ENCODE data around the gene METTL13.
A peak's percentile ranks its signal among the peaks of the same experiment; 100 is the strongest.

METTL13 gene, protein sequence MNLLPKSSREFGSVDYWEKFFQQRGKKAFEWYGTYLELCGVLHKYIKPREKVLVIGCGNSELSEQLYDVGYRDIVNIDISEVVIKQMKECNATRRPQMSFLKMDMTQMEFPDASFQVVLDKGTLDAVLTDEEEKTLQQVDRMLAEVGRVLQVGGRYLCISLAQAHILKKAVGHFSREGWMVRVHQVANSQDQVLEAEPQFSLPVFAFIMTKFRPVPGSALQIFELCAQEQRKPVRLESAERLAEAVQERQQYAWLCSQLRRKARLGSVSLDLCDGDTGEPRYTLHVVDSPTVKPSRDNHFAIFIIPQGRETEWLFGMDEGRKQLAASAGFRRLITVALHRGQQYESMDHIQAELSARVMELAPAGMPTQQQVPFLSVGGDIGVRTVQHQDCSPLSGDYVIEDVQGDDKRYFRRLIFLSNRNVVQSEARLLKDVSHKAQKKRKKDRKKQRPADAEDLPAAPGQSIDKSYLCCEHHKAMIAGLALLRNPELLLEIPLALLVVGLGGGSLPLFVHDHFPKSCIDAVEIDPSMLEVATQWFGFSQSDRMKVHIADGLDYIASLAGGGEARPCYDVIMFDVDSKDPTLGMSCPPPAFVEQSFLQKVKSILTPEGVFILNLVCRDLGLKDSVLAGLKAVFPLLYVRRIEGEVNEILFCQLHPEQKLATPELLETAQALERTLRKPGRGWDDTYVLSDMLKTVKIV

DNA sequence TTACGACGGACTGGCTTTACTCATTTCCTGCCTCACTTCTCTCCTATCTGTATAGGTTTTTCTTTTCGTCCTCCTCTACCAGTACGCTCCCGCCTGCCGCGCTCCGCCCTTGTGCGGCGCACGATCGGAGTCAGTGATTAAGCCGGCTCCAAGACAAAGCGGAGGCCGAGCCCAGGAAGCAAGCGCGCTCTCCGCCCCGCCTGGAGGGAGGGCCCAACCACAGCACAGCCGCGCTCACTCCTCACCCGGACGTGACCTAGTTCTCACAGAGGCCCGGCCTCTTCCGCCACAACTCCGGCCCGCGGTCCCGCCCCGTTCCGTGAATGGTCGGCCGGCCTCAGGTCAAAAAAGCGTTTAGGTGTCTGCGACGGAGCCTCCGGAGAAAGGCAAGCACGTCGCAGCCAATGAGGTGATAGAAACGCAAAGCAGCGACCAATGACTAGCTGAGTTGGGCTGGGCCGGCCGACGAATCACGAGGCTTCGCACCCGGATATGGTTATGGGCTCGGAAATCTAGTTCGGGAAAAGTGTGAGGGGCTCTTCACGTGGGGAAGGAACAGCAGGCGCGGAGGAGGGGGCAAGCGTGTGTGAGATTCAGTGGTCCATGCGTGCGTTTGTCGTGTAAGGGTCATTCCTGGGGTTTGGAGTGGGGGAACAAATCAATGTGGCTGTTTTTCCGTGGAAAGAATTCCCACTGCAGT lies at the start of gene METTL13:
TSS of gene METTL13 (plus strand) at position 485 of the 700 bp plus-strand sequence. CDS start 308 bp downstream, outside the sequence.
- peak; percentile 99 for DNase-seq

GRCh38 chr1:171736196-171736595 lies 45.3 kb upstream of the METTL13 start:
- DNase-seq, result no peak

DNA sequence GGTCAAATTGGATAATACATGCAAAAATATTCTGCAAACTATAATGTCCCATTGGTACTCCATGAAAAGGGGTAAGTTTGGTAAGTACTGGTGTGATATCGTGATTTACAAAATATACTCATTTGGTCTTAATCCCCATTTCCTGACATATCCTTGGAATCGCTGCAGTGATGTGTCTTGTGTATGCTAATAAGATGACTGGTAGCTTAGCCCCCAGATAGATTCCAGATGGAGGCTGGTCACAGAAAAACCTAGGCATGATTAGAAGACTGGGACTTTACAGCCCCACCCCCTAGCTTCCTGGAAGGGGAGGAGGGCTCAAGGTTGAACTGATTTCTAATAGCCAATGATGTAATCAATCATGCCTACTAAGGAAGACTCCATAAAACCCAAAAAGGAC lies 42.5 kb upstream of the METTL13 start:
- DNase-seq, result no peak

- DNase-seq, result no peak
Observed at GRCh38 chr1:171739656-171740055, 41.8 kb upstream of the METTL13 start.

DNA sequence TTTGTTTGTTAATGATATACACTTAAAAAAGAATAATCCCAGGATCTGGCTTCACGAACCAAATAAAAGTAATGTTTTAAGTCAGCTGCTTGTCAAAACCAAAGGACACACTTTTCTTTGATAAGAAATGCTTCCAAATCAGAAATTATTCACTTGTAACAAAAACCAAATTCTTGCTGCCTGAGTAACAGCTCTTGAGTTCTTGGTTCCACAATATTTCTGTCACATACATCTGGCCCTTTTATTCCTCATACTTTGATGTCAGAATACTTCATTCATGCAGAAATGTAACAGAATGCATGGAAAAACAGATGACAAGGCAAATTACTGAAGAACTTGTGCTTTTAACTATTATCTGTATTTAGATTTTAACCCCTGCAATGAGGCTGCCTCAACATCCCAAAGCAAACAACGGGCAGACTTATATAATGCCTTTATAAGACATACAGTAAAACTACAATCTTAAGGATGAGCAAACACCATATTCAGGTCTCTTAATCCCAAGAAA lies 41.0 kb upstream of the METTL13 start:
- no peak for DNase-seq

- peak; percentile 52 for DNase-seq
Observed at GRCh38 chr1:171740987-171741871, 40.2 kb upstream of the METTL13 start.

DNA sequence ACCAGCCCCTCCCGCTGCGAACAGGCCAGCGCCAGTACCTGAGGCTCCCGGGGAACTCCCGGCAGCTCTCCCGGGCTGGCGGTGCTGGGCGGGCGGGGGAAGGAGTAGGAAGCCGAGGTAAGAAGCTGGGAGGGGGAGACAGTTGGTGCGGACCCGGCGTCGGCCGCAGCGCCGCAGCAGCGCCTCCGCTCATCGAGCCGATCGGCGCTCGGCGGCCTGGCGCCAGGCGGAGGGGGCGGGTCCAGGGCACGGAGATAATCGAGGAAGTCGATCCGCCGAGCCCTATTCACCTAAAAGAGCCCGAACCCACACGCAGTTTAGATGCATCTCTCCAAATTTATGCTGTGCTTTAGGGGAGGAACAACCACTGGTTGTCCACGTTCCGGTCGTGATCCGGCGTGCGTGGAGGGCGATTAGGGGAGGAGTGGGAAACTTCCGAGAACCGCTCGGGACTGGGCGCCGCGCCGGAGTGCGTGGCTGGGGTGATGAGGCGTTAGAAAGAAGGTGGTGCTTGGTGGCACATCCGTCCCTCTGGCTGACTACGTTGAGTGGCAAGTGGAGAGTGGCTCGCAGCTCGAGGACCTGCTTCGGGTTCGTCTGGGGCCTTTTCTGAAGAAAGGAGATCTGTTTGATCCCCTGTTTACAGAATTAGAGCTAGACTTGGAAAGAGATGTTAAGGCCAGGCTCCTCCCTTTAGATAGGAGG lies 39.4 kb upstream of the METTL13 start, which contains the start of gene VAMP4:
TSS of gene VAMP4 (minus strand) at position 194 of the 705 bp plus-strand sequence. CDS start 3,651 bp downstream, outside the sequence.
- peak; percentile 89 for DNase-seq

DNA sequence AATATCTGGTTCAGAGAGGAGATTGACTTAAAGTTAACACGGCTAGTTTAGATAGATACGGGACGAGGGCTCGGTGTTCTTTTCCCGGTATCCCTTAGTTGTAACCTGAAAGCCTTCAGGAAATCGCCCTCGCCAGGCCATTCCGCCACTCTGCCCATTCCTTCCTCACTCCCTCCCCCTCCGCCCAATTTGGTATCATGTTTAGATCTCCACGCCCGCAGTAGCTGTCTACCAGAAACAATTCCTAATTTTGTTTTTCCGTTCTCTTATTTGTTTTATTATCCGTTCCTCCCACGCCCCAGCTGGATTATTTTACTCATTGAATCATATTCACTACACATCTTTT lies 38.9 kb upstream of the METTL13 start:
- peak; percentile 39 for DNase-seq

GRCh38 chr1:171743081-171743870 lies 38.2 kb upstream of the METTL13 start:
- peak; percentile 16 for DNase-seq

- DNase-seq, result no peak
Observed at GRCh38 chr1:171744986-171745385, 36.5 kb upstream of the METTL13 start.

DNA sequence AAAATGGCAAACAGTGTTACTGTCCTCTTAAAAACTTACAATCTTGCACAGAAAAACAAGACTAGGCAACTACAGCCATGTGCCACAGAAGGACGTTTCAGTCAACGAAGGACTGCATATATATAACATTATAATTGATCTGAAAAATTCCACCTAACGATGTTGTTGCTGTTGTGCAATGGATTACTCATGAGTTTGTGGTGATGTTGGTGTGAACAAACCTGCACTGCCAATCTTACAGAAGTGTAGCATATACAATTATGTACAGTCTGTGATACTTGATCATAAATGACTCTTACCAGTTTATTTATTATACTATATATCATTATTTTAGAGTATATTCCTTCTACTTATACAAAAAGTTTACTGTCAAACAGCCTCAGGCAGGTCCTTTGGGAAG lies 32.8 kb upstream of the METTL13 start:
- no peak for DNase-seq

- no peak for DNase-seq
Observed at GRCh38 chr1:171751221-171751620, 30.2 kb upstream of the METTL13 start.

- no peak for DNase-seq
Observed at GRCh38 chr1:171753182-171753581, 28.3 kb upstream of the METTL13 start.

- no peak for DNase-seq
Observed at GRCh38 chr1:171753685-171754352, 27.6 kb upstream of the METTL13 start.

DNA sequence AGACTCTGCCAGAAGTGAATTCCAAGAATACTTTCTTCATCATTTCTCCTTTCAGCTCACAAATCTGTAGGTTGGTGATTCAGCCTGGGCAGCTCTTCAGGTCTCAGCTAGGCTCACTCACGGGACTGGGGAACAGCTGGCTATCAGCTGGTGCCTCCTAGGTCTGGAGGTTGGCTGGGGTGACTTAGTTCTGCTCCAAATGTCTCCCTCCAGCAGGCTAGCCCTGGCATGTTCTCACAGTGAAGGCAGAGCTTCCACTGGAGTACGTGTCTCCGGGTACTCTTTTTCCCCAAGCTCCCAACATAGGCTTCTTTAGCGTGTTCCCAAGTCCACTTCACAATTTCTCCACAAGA lies 27.1 kb upstream of the METTL13 start:
- no peak for DNase-seq

- no peak for DNase-seq
Observed at GRCh38 chr1:171754971-171755370, 26.5 kb upstream of the METTL13 start.

DNA sequence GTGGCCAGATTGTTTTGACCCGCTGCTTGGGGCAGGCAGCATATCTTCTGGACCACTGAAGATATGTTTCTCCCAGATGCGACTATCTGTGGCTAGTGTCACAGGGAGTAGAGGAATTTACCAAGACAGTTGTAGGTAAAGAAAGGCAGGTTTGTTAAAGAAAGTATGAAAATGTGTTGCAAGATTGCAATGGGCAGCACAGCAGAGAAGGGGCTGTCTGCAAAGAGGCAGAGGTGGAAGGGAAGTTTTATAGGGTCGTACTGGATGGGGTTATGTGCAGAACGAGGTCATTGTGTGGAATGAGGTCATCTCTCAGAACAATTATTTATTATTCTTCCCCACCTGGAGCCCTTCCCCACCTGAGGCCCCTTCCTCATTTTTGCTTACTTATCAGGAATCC lies 24.6 kb upstream of the METTL13 start:
- no peak for DNase-seq

DNA sequence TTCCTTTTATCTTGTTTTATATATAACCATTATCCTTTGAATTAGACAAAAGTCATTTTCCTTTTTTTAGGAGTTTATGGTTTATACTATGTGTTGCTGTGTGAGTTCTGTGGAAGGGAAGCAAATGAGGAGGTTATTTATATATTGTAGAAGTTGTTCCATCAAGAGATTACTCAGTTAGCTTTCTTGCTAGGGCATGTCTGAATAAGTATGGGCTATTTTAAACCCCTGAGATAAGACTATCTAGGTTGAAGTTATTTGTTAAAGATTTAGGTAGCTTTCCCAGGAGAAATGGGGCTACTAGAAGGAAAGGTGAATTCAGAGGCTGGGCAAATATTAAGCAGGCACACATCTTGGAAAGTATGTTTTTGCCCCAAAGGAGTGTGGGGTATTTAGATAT lies 23.4 kb upstream of the METTL13 start:
- no peak for DNase-seq

DNA sequence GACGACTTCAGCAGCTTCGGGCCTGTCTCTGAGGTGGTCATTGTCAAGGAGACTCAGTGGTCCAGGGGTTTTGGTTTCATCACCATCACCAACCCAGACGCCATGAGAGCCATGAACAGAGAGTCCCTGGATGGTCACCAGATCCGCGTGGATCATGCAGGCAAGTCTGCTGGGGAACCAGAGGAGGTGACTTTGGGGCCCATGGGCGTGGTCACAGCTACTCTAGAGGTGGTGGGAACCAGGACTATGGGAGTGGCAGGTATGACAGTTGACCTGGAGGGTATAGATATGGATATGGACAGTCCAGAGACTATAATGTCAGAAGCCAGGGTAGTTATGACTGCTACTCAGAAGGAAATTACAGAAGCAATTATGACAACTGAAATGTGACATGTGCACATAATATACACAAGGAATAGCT lies 19.3 kb upstream of the METTL13 start:
- no peak for DNase-seq

DNA sequence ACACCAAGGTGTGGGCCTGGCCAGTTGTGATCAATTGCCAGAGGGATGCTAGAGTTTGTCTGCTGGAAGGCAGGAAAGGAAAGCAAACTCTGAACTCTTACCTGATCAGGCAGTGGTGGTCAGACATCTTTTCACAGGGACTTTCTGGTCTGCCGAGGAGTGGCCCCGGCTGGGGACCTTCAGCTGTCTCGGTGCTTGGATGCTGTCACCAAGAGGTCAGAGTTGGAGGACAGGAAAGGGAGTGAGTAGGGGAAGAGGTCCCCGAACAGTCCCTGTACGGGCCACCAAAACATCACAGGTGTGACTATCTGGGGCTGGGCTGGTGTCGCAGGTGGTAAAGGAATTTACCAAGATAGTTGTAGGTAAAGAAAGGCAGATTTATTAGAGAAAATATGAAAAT lies 17.7 kb upstream of the METTL13 start:
- no peak for DNase-seq
